ENCODE measurements around the gene TCF3. TPM values are rescaled to one million over a fixed set of nuclear protein-coding genes. Genes with fewer than 3 reads are reported as not detected.

Gene TCF3
- total and polyA plus RNA-seq, 2 donors (not counting 3 experiments of a cell fraction or from before 2014, with no cell fraction given), result 147 to 193 TPM

DNA sequence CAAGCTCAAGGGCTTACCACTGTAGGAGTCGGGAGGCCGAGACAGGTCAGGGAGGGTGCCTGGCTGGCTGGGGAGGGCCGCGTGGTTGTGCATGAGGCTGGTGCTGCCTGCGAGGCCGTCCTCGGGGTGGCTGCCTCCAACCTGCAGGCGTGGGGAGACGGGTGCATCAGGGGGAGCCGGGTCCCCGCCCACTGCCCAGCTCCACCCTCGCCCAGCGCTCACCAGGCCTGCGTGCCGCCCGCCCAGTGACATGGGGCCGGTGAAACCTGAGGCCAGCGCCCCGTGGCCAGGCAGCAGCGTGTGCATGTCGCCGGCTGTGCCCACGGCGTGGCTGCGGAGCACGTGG, 33.3 kb downstream of the TCF3 start:
- FAIRE-seq (no peak), DNase-seq (ENCODE audit: low read depth, low spot score) (no peak)
- TF ChIP-seq GATA2 (IDR thresholded peaks at IDR 0.05; ENCODE audit: insufficient read depth, insufficient read length, low read depth, low read length) (no peak), POLR2A (IDR thresholded peaks at IDR 0.05; ENCODE audit: low read depth, low read length) (no peak), POLR2AphosphoS5 (IDR thresholded peaks at IDR 0.05; ENCODE audit: insufficient read depth, low read depth, low read length) (no peak), EZH2 (IDR thresholded peaks at IDR 0.05; ENCODE audit: borderline replicate concordance, low read depth, low read length, severe bottlenecking) (no peak), FOS (IDR thresholded peaks at IDR 0.05; ENCODE audit: borderline replicate concordance, insufficient read depth, low read length) (no peak), MYC (IDR thresholded peaks at IDR 0.05; ENCODE audit: low read depth, low read length) (no peak)
- TF ChIP-seq, protein P1, sequence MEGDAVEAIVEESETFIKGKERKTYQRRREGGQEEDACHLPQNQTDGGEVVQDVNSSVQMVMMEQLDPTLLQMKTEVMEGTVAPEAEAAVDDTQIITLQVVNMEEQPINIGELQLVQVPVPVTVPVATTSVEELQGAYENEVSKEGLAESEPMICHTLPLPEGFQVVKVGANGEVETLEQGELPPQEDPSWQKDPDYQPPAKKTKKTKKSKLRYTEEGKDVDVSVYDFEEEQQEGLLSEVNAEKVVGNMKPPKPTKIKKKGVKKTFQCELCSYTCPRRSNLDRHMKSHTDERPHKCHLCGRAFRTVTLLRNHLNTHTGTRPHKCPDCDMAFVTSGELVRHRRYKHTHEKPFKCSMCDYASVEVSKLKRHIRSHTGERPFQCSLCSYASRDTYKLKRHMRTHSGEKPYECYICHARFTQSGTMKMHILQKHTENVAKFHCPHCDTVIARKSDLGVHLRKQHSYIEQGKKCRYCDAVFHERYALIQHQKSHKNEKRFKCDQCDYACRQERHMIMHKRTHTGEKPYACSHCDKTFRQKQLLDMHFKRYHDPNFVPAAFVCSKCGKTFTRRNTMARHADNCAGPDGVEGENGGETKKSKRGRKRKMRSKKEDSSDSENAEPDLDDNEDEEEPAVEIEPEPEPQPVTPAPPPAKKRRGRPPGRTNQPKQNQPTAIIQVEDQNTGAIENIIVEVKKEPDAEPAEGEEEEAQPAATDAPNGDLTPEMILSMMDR (IDR thresholded peaks at IDR 0.05; ENCODE audit: extremely low read depth in 1 of 2, insufficient read depth in 1 of 2, low read depth in 1 of 2, low read length in 2 of 2), result no peak
- TF ChIP-seq, protein P2, sequence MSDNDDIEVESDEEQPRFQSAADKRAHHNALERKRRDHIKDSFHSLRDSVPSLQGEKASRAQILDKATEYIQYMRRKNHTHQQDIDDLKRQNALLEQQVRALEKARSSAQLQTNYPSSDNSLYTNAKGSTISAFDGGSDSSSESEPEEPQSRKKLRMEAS (IDR thresholded peaks at IDR 0.05; ENCODE audit: insufficient read depth, insufficient read length), result no peak
- ChIA-PET POLR2A (no interaction called here), CTCF (interaction anchor here (1.0 kb wide), 1 partner anchor 73 kb away, joined by 3 read pairs; no protein-coding TSS in a partner anchor)
- H3K4me2 ChIP-seq (ENCODE audit: insufficient read depth, low read length), result no peak overlapping the region
- dilution Hi-C loops (cut with MboI; ENCODE audit: extremely low pct_ligation_motif_present, low sequenced_read_pairs) (no loop called here), intact Hi-C loops (cut with micrococcal nuclease) (no loop called here)
- H3K27ac ChIP-seq (ENCODE audit: insufficient read depth, low read depth, low read length), result no peak overlapping the region
- no peaks in the 10 kb centered on the region for H4K20me1 ChIP-seq (replicated peaks; ENCODE audit: control insufficient read depth, extremely low read depth, insufficient read depth, low read length)
- H3K79me2 ChIP-seq (ENCODE audit: control insufficient read depth, insufficient read depth, low read length), result peaks cover 2% of the 10 kb centered on the region
- H3K36me3 ChIP-seq (ENCODE audit: control insufficient read depth in 2 of 2, extremely low read depth in 1 of 2, insufficient read depth in 2 of 2, low read length in 2 of 2), result peaks cover 24 to 54% of the 10 kb centered on the region in 2 experiments
- no peaks in the 10 kb centered on the region for H3K9me1 ChIP-seq (replicated peaks; ENCODE audit: control insufficient read depth, extremely low read depth, insufficient read depth, low read length)
- H3K4me3 ChIP-seq (replicated peaks in 1 of 3; ENCODE audit: insufficient read depth in 1 of 3, low read depth in 1 of 3, low read length in 3 of 3), result no peak overlapping the region
- no peaks in the 10 kb centered on the region for H3K4me1 ChIP-seq (ENCODE audit: control insufficient read depth, extremely low read depth, insufficient read depth, low read length)
- H3K9me3 ChIP-seq (replicated peaks; ENCODE audit: control insufficient read depth, insufficient read depth, low read length), result no peaks in the 10 kb centered on the region
- H3K9ac ChIP-seq (replicated peaks; ENCODE audit: extremely low read depth, insufficient read depth, low read length), result no peak overlapping the region
- H2AFZ ChIP-seq (ENCODE audit: low read depth, low read length), result no peak overlapping the region
- H3K27me3 ChIP-seq (ENCODE audit: control insufficient read depth in 2 of 2, insufficient read depth in 2 of 2, low read length in 2 of 2), result no peaks in the 10 kb centered on the region
- no TSS peak for BruUV-seq (replicated peaks)
